Brain microvascular endothelial cell (primary cell): ENCODE data around the gene ZBTB20.

Source experiments
- DNase-seq: peaks from one replicate; pipeline ENCODE4 v3.0.0-alpha.2; 2020
- H3K27ac ChIP-seq: fragments of 250-450 bp; sonication (Bioruptor Pico); 2 replicates; pipeline ENCODE4 v1.5.1; 2020; ENCODE audit warnings: mild to moderate bottlenecking, moderate library complexity
- H3K27me3 ChIP-seq: fragments of 250-450 bp; sonication (Bioruptor Pico); replicated peaks from 2 replicates; pipeline ENCODE4 v1.5.1; 2020; ENCODE audit warnings: mild to moderate bottlenecking
- H3K36me3 ChIP-seq: fragments of 250-450 bp; sonication (Bioruptor Pico); replicated peaks from 2 replicates; pipeline ENCODE4 v1.5.1; 2020; ENCODE audit warnings: mild to moderate bottlenecking
- H3K4me3 ChIP-seq: 2 replicates; pipeline ENCODE4 v1.5.1; 2011; ENCODE audit warnings: low read depth, mild to moderate bottlenecking, control low read depth, low read length, moderate library complexity
- in situ Hi-C: cut with HindIII; loops from 2 replicates; pipeline ENCODE4 v1.10.0; 2017; ENCODE audit warnings: low sequenced_read_pairs, low pct_ligation_motif_present
- TF ChIP-seq, protein P1 (sequence below): IDR thresholded peaks from 2 replicates; pipeline ENCODE4 v1.5.1; 2011; ENCODE audit warnings: low read depth, mild to moderate bottlenecking, moderate library complexity, low read length, control low read depth, inconsistent platforms; ENCODE audit errors: missing control alignments

The ZBTB20 gene

DNA sequence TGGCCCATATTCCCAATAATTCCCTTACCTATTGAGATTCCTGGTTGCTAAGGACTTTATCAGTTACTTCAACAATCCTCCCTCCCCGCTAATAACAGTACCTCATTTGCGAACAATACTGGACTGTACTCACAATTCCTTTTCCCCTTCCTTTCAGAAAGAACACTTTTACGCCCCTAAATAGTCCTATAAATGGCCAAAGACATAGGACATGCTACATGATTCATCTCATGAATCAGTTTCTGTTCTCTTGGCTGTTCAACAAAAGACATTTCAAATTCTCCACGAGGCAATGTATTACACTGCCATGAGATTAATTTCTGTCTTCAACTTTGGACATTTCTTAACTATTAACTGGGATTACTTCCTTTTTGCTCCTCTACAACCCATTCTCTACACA is 588.8 kb downstream of the ZBTB20 start:
- DNase-seq, result no peak
- in situ Hi-C loops, result no loop called here
- no peaks in the 10 kb centered on the region for H3K27me3 ChIP-seq
- TF ChIP-seq, protein P1, sequence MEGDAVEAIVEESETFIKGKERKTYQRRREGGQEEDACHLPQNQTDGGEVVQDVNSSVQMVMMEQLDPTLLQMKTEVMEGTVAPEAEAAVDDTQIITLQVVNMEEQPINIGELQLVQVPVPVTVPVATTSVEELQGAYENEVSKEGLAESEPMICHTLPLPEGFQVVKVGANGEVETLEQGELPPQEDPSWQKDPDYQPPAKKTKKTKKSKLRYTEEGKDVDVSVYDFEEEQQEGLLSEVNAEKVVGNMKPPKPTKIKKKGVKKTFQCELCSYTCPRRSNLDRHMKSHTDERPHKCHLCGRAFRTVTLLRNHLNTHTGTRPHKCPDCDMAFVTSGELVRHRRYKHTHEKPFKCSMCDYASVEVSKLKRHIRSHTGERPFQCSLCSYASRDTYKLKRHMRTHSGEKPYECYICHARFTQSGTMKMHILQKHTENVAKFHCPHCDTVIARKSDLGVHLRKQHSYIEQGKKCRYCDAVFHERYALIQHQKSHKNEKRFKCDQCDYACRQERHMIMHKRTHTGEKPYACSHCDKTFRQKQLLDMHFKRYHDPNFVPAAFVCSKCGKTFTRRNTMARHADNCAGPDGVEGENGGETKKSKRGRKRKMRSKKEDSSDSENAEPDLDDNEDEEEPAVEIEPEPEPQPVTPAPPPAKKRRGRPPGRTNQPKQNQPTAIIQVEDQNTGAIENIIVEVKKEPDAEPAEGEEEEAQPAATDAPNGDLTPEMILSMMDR, result no peak
- H3K4me3 ChIP-seq, result no peak overlapping the region
- no peak overlapping the region for H3K27ac ChIP-seq
- H3K36me3 ChIP-seq, result no peaks in the 10 kb centered on the region

DNA sequence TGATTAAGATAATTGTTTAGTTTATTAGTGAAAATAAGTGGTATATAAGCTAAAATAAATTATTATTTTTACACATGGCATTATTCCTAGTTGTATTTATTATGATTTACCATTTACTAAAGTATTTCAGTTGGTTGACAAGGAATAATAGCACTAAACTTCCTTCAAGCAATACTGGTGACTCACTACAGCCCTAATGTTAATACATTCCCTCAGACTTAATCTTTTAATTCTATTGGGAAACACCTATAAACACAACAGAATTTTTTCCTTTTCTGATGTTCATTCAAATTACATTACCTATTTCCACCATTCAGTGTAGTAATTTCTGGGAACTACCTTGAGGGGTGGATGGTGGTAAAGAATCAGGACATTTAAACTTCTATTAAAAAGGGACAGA is 589.3 kb downstream of the ZBTB20 start:
- in situ Hi-C loops, result no loop called here
- Histone ChIP-seq H3K4me3 (no peak overlapping the region), H3K27ac (no peak overlapping the region), H3K27me3 (no peaks in the 10 kb centered on the region), H3K36me3 (no peaks in the 10 kb centered on the region)
- no peak for DNase-seq
- TF ChIP-seq, protein P1, result no peak

GRCh38 chr3:114556657-114557213 is 590.4 kb downstream of the ZBTB20 start:
- no peak for DNase-seq

GRCh38 chr3:114554731-114555130 is 592.4 kb downstream of the ZBTB20 start:
- DNase-seq, result no peak
- TF ChIP-seq, protein P1, result no peak
- no peak overlapping the region for H3K4me3 ChIP-seq
- H3K27ac ChIP-seq, result no peak overlapping the region
- no peaks in the 10 kb centered on the region for H3K36me3 ChIP-seq
- no peaks in the 10 kb centered on the region for H3K27me3 ChIP-seq
- in situ Hi-C loops, result no loop called here

More at GRCh38 chr3:114556657-114557213, 590.4 kb downstream of the ZBTB20 start:
- no peaks in the 10 kb centered on the region for H3K27me3 ChIP-seq
- H3K36me3 ChIP-seq, result no peaks in the 10 kb centered on the region
- H3K4me3 ChIP-seq, result no peak overlapping the region
- TF ChIP-seq, protein P1, result no peak
- no peak overlapping the region for H3K27ac ChIP-seq
- in situ Hi-C loops, result no loop called here

- in situ Hi-C loops, result no loop called here
- Histone ChIP-seq H3K27me3 (no peaks in the 10 kb centered on the region), H3K27ac (no peak overlapping the region), H3K4me3 (no peak overlapping the region), H3K36me3 (no peaks in the 10 kb centered on the region)
- no peak for DNase-seq
- TF ChIP-seq, protein P1, result no peak
Measured at GRCh38 chr3:114553949-114554593, 593.0 kb downstream of the ZBTB20 start.

- in situ Hi-C loops, result no loop called here
- DNase-seq, result no peak
- H3K27ac ChIP-seq, result peak overlapping the region; percentile 74
- H3K4me3 ChIP-seq, result no peak overlapping the region
- H3K27me3 ChIP-seq, result no peaks in the 10 kb centered on the region
- no peaks in the 10 kb centered on the region for H3K36me3 ChIP-seq
- TF ChIP-seq, protein P1, result no peak
Measured at GRCh38 chr3:114552527-114552812, 594.6 kb downstream of the ZBTB20 start.
